ENCODE data around the gene PRAMEF5. TPM values are rescaled to one million over a fixed set of nuclear protein-coding genes. Genes with fewer than 3 reads are reported as not detected.
"Not testable (repeated sequence)": the region's sequence is repeated elsewhere in the genome, so short reads cannot be mapped to it uniquely, and the experiment has no call there.

Gene PRAMEF5
- total and polyA plus RNA-seq, 10 of the 15 experiments (the other 5 are each of a cell fraction or from before 2014, with no cell fraction given) = not detected

- Histone ChIP-seq H3K4me1 (ENCODE audit: control insufficient read depth, insufficient read depth, low read length) (no peaks in the 10 kb centered on the region), H4K20me1 (ENCODE audit: control insufficient read depth, insufficient read depth) (no peaks in the 10 kb centered on the region), H3K36me3 (ENCODE audit: control insufficient read depth in 2 of 2, insufficient read depth in 2 of 2, low read length in 1 of 2) (no peaks in the 10 kb centered on the region), H2AFZ (ENCODE audit: control insufficient read depth, low read depth, low read length) (no peak overlapping the region), H3K79me2 (ENCODE audit: control insufficient read depth, insufficient read depth, low read length) (no peaks in the 10 kb centered on the region), H3K9me3 (replicated peaks; ENCODE audit: control insufficient read depth, insufficient read depth, low read length) (no peaks in the 10 kb centered on the region), H3K27ac (ENCODE audit: control insufficient read depth, insufficient read depth) (no peak overlapping the region), H3K27me3 (replicated peaks in 1 of 2; ENCODE audit: control insufficient read depth in 2 of 2, insufficient read depth in 2 of 2, low read length in 1 of 2) (no peaks in the 10 kb centered on the region; a peak in 1 of 4 replicates), H3K9ac (ENCODE audit: control insufficient read depth, insufficient read depth, low read length) (no peak overlapping the region), H3K4me3 (no peak overlapping the region), H3K4me2 (ENCODE audit: control insufficient read depth, insufficient read depth) (no peak overlapping the region)
- 28% methylated on average over 7 of the region's 7 CpGs for WGBS (ENCODE audit: insufficient coverage, insufficient replicate concordance, low lambda C conversion rate, missing lambda C conversion rate)
- DNase-seq (ENCODE audit: low read depth, low spot score) (no peak), ATAC-seq (peak; percentile 82), FAIRE-seq (no peak)
- POLR2A ChIA-PET = no interaction called here
- in situ Hi-C loops (cut with MboI) = loop anchor here (25.0 kb wide), 2 partner anchors 416 to 691 kb away; no protein-coding TSS in a partner anchor
- SMC1A ChIA-PET (ENCODE audit: uncharacterized antibody, unreplicated experiment) = no interaction called here
- CTCF ChIA-PET = no interaction called here
- TF ChIP-seq, protein P1, sequence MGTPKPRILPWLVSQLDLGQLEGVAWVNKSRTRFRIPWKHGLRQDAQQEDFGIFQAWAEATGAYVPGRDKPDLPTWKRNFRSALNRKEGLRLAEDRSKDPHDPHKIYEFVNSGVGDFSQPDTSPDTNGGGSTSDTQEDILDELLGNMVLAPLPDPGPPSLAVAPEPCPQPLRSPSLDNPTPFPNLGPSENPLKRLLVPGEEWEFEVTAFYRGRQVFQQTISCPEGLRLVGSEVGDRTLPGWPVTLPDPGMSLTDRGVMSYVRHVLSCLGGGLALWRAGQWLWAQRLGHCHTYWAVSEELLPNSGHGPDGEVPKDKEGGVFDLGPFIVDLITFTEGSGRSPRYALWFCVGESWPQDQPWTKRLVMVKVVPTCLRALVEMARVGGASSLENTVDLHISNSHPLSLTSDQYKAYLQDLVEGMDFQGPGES (IDR thresholded peaks at IDR 0.05) = no peak
- TF ChIP-seq, protein P2, sequence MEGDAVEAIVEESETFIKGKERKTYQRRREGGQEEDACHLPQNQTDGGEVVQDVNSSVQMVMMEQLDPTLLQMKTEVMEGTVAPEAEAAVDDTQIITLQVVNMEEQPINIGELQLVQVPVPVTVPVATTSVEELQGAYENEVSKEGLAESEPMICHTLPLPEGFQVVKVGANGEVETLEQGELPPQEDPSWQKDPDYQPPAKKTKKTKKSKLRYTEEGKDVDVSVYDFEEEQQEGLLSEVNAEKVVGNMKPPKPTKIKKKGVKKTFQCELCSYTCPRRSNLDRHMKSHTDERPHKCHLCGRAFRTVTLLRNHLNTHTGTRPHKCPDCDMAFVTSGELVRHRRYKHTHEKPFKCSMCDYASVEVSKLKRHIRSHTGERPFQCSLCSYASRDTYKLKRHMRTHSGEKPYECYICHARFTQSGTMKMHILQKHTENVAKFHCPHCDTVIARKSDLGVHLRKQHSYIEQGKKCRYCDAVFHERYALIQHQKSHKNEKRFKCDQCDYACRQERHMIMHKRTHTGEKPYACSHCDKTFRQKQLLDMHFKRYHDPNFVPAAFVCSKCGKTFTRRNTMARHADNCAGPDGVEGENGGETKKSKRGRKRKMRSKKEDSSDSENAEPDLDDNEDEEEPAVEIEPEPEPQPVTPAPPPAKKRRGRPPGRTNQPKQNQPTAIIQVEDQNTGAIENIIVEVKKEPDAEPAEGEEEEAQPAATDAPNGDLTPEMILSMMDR (IDR thresholded peaks at IDR 0.05 in 2 of 3, conservative IDR thresholded peaks at IDR 0.05 in 1 of 3; ENCODE audit: control insufficient read depth in 2 of 3, extremely low read depth in 1 of 3, insufficient read depth in 1 of 3, low read depth in 3 of 3, low read length in 3 of 3) = peak; percentile 54 to 83 (median 77)
- TF ChIP-seq, protein P3, sequence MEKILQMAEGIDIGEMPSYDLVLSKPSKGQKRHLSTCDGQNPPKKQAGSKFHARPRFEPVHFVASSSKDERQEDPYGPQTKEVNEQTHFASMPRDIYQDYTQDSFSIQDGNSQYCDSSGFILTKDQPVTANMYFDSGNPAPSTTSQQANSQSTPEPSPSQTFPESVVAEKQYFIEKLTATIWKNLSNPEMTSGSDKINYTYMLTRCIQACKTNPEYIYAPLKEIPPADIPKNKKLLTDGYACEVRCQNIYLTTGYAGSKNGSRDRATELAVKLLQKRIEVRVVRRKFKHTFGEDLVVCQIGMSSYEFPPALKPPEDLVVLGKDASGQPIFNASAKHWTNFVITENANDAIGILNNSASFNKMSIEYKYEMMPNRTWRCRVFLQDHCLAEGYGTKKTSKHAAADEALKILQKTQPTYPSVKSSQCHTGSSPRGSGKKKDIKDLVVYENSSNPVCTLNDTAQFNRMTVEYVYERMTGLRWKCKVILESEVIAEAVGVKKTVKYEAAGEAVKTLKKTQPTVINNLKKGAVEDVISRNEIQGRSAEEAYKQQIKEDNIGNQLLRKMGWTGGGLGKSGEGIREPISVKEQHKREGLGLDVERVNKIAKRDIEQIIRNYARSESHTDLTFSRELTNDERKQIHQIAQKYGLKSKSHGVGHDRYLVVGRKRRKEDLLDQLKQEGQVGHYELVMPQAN (conservative IDR thresholded peaks at IDR 0.05) = no peak
- TF ChIP-seq BACH1 (IDR thresholded peaks at IDR 0.05; ENCODE audit: borderline replicate concordance) = no peak
- 0 out of 2 replicates have a peak, but pooled peaks have one; percentile 14 for TF ChIP-seq RAD21 (IDR thresholded peaks at IDR 0.05; ENCODE audit: insufficient read depth, low read depth, low read length)
- TF ChIP-seq SMC3 (IDR thresholded peaks at IDR 0.05; ENCODE audit: borderline replicate concordance, low read length) = peak; percentile 31; the same call in 1 of the 2 replicates
- no TSS peak for BruUV-seq (replicated peaks)
- intact Hi-C loops (cut with micrococcal nuclease; ENCODE audit: unreplicated experiment) = no loop called here
- RAD21 ChIA-PET (ENCODE audit: unreplicated experiment) = no interaction called here
Observed at GRCh38 chr1:13228343-13228781, 25.6 kb upstream of the PRAMEF5 start.

DNA sequence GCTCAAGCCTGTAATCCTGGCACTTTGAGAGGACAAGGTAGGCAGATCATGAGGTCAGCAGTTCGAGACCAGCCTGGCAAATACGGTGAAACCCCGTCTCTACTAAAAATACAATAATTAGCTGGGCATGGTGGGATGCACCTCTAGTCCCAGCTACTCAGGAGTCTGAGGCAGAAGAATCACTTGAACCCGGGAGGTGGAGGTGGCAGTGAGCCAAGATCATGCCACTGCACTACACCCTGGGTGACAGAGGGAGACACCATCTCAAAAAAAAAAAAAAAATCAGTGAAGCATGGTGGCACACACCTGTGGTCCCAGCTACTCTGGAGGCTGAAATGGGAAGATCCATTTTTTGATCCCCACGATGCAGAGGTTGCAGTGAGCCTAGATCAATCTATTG, 23.9 kb upstream of the PRAMEF5 start:
- H3K27ac ChIP-seq (ENCODE audit: control insufficient read depth, insufficient read depth); FAIRE-seq; H3K4me3 ChIP-seq; H3K4me2 ChIP-seq (ENCODE audit: control insufficient read depth, insufficient read depth); H3K36me3 ChIP-seq (ENCODE audit: control insufficient read depth in 2 of 2, insufficient read depth in 2 of 2, low read length in 1 of 2); RAD21 ChIA-PET (ENCODE audit: unreplicated experiment); CTCF ChIA-PET; H2AFZ ChIP-seq (ENCODE audit: control insufficient read depth, low read depth, low read length); DNase-seq (ENCODE audit: low read depth, low spot score); H4K20me1 ChIP-seq (ENCODE audit: control insufficient read depth, insufficient read depth); ATAC-seq; H3K9me3 ChIP-seq (replicated peaks; ENCODE audit: control insufficient read depth, insufficient read depth, low read length); H3K27me3 ChIP-seq (replicated peaks in 1 of 2; ENCODE audit: control insufficient read depth in 2 of 2, insufficient read depth in 2 of 2, low read length in 1 of 2); BruUV-seq (replicated peaks); H3K9ac ChIP-seq (ENCODE audit: control insufficient read depth, insufficient read depth, low read length); H3K79me2 ChIP-seq (ENCODE audit: control insufficient read depth, insufficient read depth, low read length); POLR2A ChIA-PET; SMC1A ChIA-PET (ENCODE audit: uncharacterized antibody, unreplicated experiment); H3K4me1 ChIP-seq (ENCODE audit: control insufficient read depth, insufficient read depth, low read length); intact Hi-C loops (cut with micrococcal nuclease; ENCODE audit: unreplicated experiment): not testable (repeated sequence)
- in situ Hi-C loops (cut with MboI) = loop anchor here (25.0 kb wide), 2 partner anchors 418 to 693 kb away; no protein-coding TSS in a partner anchor
- 24% methylated on average over 5 of the region's 5 CpGs for WGBS (ENCODE audit: insufficient coverage, insufficient replicate concordance, low lambda C conversion rate, missing lambda C conversion rate)

Data from GM12878 (cell line).